ENCODE results near the gene ZBTB32. TPM values are rescaled to one million over a fixed set of nuclear protein-coding genes. Genes with fewer than 3 reads are reported as not detected.

Gene ZBTB32
- total RNA-seq, 1 experiment from 2014 or later = 0.13 TPM

DNA sequence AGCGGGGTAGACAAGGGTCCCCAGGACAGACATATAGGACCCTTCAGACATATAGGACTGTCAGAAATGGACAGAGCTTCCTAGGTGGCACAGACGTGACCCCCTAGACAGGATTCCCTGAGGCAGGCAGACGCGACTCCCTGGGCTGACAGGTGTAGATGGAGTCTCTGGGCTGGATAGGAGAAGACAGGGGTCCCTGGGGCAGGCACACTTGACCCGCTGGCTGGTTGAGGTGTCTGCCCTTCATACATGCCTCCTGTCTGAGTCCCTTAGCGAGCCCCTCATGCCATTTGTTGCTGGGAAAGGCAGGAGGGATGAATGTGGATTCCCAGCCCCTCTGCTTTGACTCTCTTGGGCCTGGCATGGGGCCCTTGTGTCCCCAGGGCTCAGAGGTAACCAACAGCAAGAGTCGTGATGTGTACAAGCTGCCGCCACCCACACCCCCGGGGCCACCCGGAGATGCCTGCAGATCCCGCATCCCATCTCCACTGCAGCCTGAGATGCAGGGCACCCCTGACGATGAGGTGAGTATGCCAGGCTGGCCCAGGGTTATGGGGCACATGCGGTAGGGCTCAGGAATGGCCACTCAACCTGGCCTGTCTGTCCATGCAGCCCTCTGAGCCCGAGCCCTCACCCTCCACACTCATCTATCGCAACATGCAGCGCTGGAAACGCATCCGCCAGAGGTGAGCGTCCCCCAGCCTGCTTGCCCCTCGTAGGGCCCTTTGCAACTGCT, 49.4 kb downstream of the ZBTB32 start:
- Histone ChIP-seq H2BK12ac (ENCODE audit: insufficient read length, low read depth, low read length) (no peak overlapping the region), H3K79me1 (ENCODE audit: insufficient read depth, low read depth, low read length, poor library complexity, severe bottlenecking) (no peaks in the 10 kb centered on the region), H4K8ac (replicated peaks; ENCODE audit: insufficient read length, low read depth, low read length) (no peak overlapping the region), H2AFZ (ENCODE audit: low read length) (no peak overlapping the region), H4K5ac (ENCODE audit: insufficient read length, low read depth, low read length) (no peak overlapping the region), H3K56ac (ENCODE audit: insufficient read length, low read depth, low read length) (no peak overlapping the region), H2AK5ac (ENCODE audit: insufficient read length, low read length) (no peak overlapping the region), H3K4me1 (ENCODE audit: insufficient read depth, low read length) (no peaks in the 10 kb centered on the region), H3K4ac (ENCODE audit: low read depth, low read length) (no peak overlapping the region), H2BK120ac (ENCODE audit: low read depth, low read length, poor library complexity, severe bottlenecking) (no peak overlapping the region), H2BK15ac (ENCODE audit: low read depth, low read length) (no peak overlapping the region), H3K23ac (ENCODE audit: insufficient read length, low read depth, low read length) (no peak overlapping the region), H3K27ac (ENCODE audit: insufficient read length, low read depth, low read length) (no peak overlapping the region), H3K79me2 (ENCODE audit: insufficient read depth, low read length) (no peaks in the 10 kb centered on the region), H2BK5ac (ENCODE audit: insufficient read length, low read length) (no peak overlapping the region), H3K23me2 (ENCODE audit: insufficient read length, low read depth, low read length, poor library complexity, severe bottlenecking) (peaks cover 16% of the 10 kb centered on the region), H3K9me3 (ENCODE audit: control insufficient read depth, low read depth, low read length) (no peaks in the 10 kb centered on the region), H4K91ac (ENCODE audit: insufficient read length, low read depth, low read length) (no peak overlapping the region), H3T11ph (ENCODE audit: low read length) (no peak overlapping the region), H3K4me2 (ENCODE audit: insufficient read depth, insufficient read length, low read length) (no peak overlapping the region), H3K9ac (ENCODE audit: extremely low read depth, insufficient read length, low read length) (no peak overlapping the region), H4K20me1 (ENCODE audit: control insufficient read depth, insufficient read depth, insufficient read length) (no peaks in the 10 kb centered on the region), H3K14ac (ENCODE audit: insufficient read depth, low read length) (no peak overlapping the region), H3K18ac (ENCODE audit: insufficient read length, low read depth, low read length) (no peak overlapping the region), H3K27me3 (ENCODE audit: insufficient read depth, low read length) (no peaks in the 10 kb centered on the region), H2BK20ac (ENCODE audit: low read depth, low read length, poor library complexity, severe bottlenecking) (no peak overlapping the region)
- Mint-ChIP-seq H3K9me3 (no peaks in the 10 kb centered on the region), H3K4me3 (peak overlapping the region in 1 of 2 experiments; percentile 50; a peak in 2 of 5 replicates), H3K27ac (no peak overlapping the region), H3K27me3 (ENCODE audit: low read depth) (peaks cover 7% of the 10 kb centered on the region), H3K4me1 (peaks cover 13 to 18% of the 10 kb centered on the region in 2 experiments), H3K36me3 (ENCODE audit: insufficient read depth in 1 of 3, low read depth in 3 of 3) (peaks cover 0 to 2% (median 0%) of the 10 kb centered on the region in 3 experiments; a peak in 2 of 7 replicates)
- no CpG with 5 or more reads among the region's 20 CpGs for WGBS (ENCODE audit: extremely low coverage, insufficient read length, low lambda C conversion rate)
- DNase-seq = no peak
- TF ChIP-seq, protein P1, sequence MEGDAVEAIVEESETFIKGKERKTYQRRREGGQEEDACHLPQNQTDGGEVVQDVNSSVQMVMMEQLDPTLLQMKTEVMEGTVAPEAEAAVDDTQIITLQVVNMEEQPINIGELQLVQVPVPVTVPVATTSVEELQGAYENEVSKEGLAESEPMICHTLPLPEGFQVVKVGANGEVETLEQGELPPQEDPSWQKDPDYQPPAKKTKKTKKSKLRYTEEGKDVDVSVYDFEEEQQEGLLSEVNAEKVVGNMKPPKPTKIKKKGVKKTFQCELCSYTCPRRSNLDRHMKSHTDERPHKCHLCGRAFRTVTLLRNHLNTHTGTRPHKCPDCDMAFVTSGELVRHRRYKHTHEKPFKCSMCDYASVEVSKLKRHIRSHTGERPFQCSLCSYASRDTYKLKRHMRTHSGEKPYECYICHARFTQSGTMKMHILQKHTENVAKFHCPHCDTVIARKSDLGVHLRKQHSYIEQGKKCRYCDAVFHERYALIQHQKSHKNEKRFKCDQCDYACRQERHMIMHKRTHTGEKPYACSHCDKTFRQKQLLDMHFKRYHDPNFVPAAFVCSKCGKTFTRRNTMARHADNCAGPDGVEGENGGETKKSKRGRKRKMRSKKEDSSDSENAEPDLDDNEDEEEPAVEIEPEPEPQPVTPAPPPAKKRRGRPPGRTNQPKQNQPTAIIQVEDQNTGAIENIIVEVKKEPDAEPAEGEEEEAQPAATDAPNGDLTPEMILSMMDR (conservative IDR thresholded peaks at IDR 0.05) = no peak

All from H9 (cell line).